PFSK-1 (cell line): ENCODE measurements around the gene SRGAP3.

Source experiments
- FOXP2 ChIP-seq: optimal IDR thresholded peaks from 2 replicates; pipeline ENCODE3; 2011; ENCODE audit warnings: borderline replicate concordance, control low read depth, inconsistent platforms; ENCODE audit not compliant: insufficient read depth; ENCODE audit errors: extremely low read length, extremely low read depth
- POLR2AphosphoS5 ChIP-seq: IDR thresholded peaks from 2 replicates; pipeline ENCODE4 v1.6.1; 2012; ENCODE audit warnings: low read depth, mild to moderate bottlenecking, control low read depth, low read length, moderate library complexity
- SIN3A ChIP-seq: IDR thresholded peaks from 2 replicates; pipeline ENCODE4 v1.6.1; 2012; ENCODE audit warnings: mild to moderate bottlenecking, low read length, moderate library complexity, borderline replicate concordance; ENCODE audit not compliant: insufficient read depth
- TAF1 ChIP-seq: IDR thresholded peaks from 2 replicates; pipeline ENCODE4 v1.6.1; 2012; ENCODE audit warnings: low read length, control low read depth, borderline replicate concordance; ENCODE audit not compliant: insufficient read depth
- TF ChIP-seq, protein P1 (sequence below), 2 experiments: IDR thresholded peaks; 2 replicates each; pipeline versions ENCODE4 v1.6.1 to v1.8.0; 2011 to 2012; ENCODE audit warnings: low read depth in 2 of 2, low read length in 2 of 2, control low read depth in 1 of 2, inconsistent platforms in 1 of 2, mild to moderate bottlenecking in 1 of 2, moderate library complexity in 1 of 2; ENCODE audit not compliant: insufficient read depth in 1 of 2

SRGAP3 gene

DNA sequence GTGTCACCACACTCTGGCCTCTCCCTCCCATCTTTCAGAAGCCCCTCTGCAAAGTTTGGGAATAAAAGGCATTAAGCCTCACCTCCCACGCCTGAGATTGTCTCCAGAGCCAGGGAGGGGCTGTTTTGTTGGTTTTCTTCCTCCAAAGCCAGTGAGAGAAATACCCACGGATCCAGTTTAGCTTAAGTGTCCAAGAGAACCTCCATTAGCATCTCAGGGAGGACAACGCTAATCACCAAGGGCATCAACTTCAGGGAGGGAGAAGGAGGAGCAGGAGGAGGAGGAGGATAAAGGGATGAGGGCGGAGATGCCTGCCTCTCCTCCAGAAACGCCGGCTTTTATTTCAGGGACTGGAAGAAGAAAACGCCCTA is 101.6 kb downstream of the SRGAP3 start:
- TF ChIP-seq, protein P1, sequence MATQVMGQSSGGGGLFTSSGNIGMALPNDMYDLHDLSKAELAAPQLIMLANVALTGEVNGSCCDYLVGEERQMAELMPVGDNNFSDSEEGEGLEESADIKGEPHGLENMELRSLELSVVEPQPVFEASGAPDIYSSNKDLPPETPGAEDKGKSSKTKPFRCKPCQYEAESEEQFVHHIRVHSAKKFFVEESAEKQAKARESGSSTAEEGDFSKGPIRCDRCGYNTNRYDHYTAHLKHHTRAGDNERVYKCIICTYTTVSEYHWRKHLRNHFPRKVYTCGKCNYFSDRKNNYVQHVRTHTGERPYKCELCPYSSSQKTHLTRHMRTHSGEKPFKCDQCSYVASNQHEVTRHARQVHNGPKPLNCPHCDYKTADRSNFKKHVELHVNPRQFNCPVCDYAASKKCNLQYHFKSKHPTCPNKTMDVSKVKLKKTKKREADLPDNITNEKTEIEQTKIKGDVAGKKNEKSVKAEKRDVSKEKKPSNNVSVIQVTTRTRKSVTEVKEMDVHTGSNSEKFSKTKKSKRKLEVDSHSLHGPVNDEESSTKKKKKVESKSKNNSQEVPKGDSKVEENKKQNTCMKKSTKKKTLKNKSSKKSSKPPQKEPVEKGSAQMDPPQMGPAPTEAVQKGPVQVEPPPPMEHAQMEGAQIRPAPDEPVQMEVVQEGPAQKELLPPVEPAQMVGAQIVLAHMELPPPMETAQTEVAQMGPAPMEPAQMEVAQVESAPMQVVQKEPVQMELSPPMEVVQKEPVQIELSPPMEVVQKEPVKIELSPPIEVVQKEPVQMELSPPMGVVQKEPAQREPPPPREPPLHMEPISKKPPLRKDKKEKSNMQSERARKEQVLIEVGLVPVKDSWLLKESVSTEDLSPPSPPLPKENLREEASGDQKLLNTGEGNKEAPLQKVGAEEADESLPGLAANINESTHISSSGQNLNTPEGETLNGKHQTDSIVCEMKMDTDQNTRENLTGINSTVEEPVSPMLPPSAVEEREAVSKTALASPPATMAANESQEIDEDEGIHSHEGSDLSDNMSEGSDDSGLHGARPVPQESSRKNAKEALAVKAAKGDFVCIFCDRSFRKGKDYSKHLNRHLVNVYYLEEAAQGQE (IDR thresholded peaks at IDR 0.05; ENCODE audit: insufficient read depth in 1 of 2, low read depth in 2 of 2, low read length in 2 of 2), result no peak
- TF ChIP-seq TAF1 (no peak), POLR2AphosphoS5 (no peak), SIN3A (no peak), FOXP2 (no peak)

DNA sequence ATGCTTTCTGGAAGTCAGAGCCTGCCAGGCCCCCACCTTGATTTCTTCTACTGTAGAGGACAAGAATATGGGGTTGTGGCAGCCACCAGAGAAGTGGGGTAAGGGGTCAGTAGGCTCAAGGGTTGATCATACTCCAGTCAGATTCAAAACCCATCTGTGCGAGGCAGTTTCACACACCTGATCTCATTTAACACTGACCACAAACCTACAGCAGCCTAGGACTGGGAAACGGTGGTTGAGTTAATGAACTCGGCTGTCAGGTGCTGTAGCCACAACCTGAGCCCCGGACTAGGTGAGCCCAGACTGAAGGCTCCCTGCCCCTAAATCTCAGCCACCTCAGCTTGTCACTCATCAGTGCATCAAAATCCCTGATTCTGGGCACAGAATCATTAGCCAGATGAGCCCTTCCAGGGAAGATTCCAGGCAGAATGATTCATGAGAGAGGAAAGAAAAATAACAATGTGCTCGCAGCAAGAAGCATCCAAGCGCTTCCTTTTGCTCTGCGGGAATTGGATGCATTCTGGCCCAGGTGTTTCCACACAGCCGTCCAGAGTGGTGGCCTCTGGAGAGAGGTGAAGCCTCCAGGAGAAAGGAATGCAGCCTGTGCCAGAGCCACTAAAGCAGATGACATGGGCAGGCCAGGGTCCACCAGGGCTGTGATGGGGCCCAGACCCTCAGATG is 102.1 kb downstream of the SRGAP3 start:
- TF ChIP-seq POLR2AphosphoS5 (no peak), SIN3A (no peak)
- TF ChIP-seq, protein P1 (IDR thresholded peaks at IDR 0.05; ENCODE audit: insufficient read depth in 1 of 2, low read depth in 2 of 2, low read length in 2 of 2), result no peak

DNA sequence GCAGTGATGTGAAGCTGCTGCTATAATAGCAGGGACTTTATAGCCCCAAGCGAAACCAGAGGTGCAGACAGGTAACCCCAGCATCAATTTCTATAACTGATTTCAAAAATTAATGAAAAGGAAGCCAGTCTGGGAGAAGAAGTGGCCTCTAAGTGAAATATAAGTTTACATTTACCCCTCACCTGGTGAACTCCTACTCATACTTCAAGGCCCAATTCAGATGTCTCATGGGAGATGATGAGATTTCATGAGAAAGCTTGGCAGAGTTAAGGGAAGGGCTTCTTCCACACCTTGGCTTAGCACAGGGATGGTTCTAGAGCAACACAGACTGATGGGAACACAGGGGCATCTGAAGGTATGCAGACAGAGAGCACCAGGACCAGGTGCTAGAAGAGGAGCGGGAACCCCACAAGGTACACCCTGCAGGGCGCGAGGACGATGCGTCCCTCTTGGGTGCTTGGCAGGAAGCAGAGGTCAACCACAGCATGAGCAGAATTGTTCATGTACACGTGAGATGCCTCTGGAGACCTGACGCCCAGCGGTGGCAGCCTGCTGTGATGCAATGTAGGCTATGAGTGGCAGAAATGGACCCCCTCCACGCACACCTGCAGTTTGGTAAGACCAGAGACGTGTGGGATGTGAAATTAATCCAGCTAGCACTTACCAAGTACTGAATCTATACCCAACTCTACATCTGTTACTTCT is 102.9 kb downstream of the SRGAP3 start:
- TF ChIP-seq SIN3A, result no peak
- TF ChIP-seq POLR2AphosphoS5, result no peak
- TF ChIP-seq, protein P1 (IDR thresholded peaks at IDR 0.05; ENCODE audit: insufficient read depth in 1 of 2, low read depth in 2 of 2, low read length in 2 of 2), result no peak
- TF ChIP-seq TAF1, result no peak
- TF ChIP-seq FOXP2, result no peak

DNA sequence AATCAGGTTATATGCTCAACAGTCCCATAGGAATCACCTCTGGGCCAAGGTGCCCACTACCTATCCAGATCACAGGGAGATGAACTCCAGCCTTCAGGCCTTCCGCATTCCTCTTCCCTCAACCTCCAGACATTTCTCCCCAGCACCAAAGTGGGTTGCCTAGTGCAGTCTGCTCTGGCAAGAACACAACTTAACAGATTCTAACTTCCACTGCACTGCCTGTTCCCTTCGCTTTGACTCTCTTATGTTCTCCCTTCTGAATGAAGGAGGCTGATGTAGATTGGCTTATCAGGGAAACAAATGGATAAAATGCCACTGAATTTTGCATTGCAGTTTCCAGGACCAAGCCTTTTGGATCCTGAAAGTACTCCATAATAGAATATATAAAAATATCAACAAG is 106.3 kb downstream of the SRGAP3 start:
- TF ChIP-seq FOXP2, result no peak
- no peak for TF ChIP-seq TAF1
- TF ChIP-seq, protein P1 (IDR thresholded peaks at IDR 0.05; ENCODE audit: insufficient read depth in 1 of 2, low read depth in 2 of 2, low read length in 2 of 2), result no peak
- no peak for TF ChIP-seq SIN3A

DNA sequence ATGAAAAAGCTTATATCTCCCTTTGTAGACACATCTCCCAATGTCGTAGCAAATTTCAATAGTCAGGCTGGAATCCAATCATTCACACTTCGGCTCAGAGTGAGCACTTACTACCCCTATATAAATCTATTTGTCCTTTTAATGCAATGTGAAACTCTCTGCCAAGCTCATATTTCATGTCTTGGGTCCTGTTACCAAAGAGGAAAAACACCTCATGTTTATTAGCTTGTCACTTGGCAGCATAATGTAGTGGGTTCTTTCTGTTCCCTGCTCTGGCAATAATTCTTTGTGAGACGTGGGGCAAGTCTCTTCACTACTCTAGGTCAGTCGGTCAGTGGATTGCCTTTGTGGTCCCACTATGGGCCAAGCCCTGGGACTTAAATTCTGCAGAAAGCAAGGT is 107.1 kb downstream of the SRGAP3 start:
- no peak for TF ChIP-seq POLR2AphosphoS5
- no peak for TF ChIP-seq FOXP2
- TF ChIP-seq TAF1, result no peak
